ENCODE results near the gene TCTN1.

The TCTN1 gene

DNA sequence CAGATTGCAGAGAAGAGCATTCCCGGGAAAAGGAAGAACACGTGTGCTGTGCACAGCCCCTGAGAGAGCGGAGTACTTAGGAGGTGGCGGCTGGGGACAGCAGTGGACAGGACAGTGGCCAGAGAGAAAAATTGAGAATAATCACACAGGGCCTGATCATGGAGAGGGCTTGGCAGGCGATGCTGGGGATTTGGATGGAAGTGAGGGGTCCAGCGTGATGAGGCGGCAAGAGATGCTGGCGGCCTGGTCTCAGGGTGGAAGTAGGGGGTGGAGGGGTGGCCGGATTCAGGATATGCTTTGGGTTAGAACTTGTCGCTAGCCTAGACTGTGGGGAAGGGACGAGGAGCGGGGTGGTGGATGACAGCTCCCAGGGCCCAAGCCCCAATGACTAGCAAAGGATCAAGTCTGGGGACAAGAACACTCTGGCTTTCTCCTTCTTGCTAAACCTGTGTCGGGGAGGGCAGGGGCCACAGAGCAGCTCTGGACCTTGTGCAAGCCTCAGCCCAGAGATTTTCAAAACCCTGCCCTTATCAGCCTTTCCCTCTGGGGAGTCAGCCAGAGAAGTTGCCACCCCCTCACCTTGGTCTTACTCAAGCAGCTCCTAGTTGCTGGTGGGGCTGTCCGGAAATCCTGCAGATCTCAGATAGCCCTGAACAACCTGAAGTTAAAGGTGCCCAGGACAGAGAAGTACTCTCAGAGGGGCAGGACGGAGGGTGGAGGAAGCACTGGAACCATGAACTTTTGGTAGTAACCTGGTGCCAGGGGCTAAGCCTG, 73.7 kb downstream of the TCTN1 start:
- Mint-ChIP-seq H3K4me3 (peak overlapping the region; percentile 87), H3K27me3 (no peaks in the 10 kb centered on the region), H3K36me3 (ENCODE audit: low read depth) (peaks cover 47% of the 10 kb centered on the region), H3K27ac (peak overlapping the region; percentile 88), H3K9me3 (no peaks in the 10 kb centered on the region), H3K4me1 (ENCODE audit: low read depth) (peaks cover 82% of the 10 kb centered on the region)
- intact Hi-C loops (cut with micrococcal nuclease): loop anchor here (10.0 kb wide), 1 partner anchor 223 kb away; the partner anchor contains the start of genes FAM216A and GPN3

DNA sequence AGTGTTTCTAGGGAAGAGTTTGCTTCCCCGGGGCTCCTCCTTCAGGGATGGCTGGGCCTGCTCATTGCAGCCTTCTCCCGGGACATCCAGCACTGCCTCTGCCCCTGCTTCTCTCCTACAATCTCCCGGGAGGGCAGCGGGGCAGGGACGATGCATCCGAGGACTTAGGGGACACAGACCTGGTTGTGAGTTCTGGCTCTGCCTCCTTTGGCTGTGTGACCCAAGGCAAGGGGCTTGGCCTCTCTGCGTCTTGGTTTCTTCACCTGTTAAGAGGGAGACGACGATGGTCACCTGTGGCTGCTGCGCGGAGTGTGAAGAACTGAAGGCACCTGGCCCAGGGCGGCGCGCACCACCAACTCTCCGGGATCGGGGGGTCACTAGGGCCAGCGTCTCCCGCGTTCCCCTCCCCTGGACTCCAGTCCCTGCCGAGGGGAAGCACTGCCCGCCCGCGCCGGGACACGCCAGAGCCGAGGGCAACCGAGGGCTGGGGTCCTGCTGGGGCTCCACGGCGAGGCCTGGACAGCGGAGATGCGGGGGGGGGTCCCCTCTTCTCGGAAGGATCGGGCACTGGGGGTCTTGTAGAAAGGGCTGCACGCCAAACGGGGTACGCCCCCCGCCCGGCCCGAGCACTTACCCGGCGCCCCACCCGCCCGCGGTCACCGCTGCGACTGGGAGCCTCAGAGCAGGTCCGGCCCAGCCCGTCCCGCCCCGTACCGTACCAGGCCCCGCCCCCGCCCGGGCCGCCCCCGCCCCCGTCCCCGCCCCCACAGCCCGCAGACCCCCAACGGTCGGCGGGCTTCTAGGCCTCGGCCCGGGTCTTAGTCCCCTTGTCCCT, 74.7 kb downstream of the TCTN1 start, which contains the start of gene HVCN1:
HVCN1 (minus strand) TSS at position 670 of the 835 bp plus-strand sequence. CDS start 5,870 bp downstream, outside the sequence.
- intact Hi-C loops (cut with micrococcal nuclease): loop anchor here (10.0 kb wide), 1 partner anchor 224 kb away; the partner anchor contains the start of genes FAM216A and GPN3

DNA sequence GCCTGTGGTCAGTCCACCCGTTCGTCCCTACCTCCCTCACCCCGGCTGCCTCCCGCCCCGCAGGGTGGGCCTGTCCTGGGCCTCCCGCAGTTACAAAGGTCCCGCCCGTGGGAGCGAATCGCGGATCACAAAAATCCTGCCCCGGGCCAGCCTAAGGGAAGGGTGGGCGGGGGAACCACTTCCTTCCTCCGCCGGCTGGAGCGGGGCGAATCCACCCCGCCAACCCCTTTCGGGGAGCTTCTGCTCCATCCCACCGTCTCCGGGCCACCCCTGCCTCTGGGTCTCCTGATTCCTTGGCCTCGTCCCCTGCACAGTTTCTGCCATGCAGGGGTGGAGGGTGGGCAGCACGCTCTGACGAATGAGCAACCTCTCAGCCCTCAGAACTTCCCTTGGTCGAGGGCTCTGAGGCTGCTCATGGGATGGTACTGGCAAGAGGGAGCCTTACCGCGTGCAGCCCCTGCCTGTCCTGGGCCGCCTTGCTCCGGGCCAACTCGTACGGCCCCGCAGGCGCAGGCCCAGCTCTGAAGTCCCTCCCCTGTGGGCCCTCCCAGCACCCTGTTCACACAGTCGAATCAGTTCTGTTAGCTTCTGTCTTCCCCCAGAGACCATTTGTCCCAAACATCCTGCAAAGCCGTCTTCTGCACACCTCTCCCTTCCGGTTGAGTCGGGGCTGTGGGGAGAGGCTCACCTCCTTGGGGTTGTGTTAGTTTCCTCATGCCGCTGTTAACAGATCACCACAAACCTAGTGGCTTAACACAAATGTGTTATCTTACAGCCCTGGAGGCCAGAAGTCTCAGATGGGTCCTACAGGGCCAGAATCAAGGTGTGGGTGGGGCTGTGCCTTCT, 75.6 kb downstream of the TCTN1 start:
- no peaks in the 10 kb centered on the region for H3K9me3 Mint-ChIP-seq
- H3K4me1 Mint-ChIP-seq (ENCODE audit: low read depth): peaks cover 90% of the 10 kb centered on the region
- H3K27me3 Mint-ChIP-seq: no peaks in the 10 kb centered on the region
- peak overlapping the region; percentile 84 for H3K4me3 Mint-ChIP-seq
- H3K36me3 Mint-ChIP-seq (ENCODE audit: low read depth): peaks cover 31% of the 10 kb centered on the region
- intact Hi-C loops (cut with micrococcal nuclease): loop anchor here (5.0 to 10.0 kb wide), 2 partner anchors 82 to 225 kb away; partner anchors contain the start of genes FAM216A and GPN3
- H3K27ac Mint-ChIP-seq: peak overlapping the region; percentile 88

More for the DNA sequence above, 74.7 kb downstream of the TCTN1 start, which contains the start of gene HVCN1:
- peaks cover 89% of the 10 kb centered on the region for H3K4me1 Mint-ChIP-seq (ENCODE audit: low read depth)
- H3K9me3 Mint-ChIP-seq: no peaks in the 10 kb centered on the region
- H3K27me3 Mint-ChIP-seq: no peaks in the 10 kb centered on the region
- H3K36me3 Mint-ChIP-seq (ENCODE audit: low read depth): peaks cover 37% of the 10 kb centered on the region
- peak within 1 kb of the TSS; percentile 87 for H3K4me3 Mint-ChIP-seq
- peak within 1 kb of the TSS; percentile 88 for H3K27ac Mint-ChIP-seq

DNA sequence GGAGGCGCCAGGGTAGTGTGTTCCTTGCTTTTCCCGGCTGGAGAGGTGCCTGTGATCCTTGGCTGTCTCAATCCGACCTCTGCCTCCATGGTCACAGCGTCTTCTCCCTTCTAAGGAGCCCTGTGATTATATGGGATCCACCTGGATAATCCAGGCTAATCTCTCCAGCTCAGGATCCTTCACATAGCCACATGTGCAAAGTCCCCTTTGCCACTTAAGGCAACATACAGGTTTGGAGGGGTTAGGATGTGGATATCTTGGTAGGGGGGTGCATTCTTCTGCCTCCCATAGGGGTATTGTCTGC, 76.2 kb downstream of the TCTN1 start:
- Mint-ChIP-seq H3K27me3 (no peaks in the 10 kb centered on the region), H3K4me3 (no peak overlapping the region), H3K27ac (peak overlapping the region; percentile 88), H3K9me3 (no peaks in the 10 kb centered on the region), H3K36me3 (ENCODE audit: low read depth) (peaks cover 26% of the 10 kb centered on the region), H3K4me1 (ENCODE audit: low read depth) (peaks cover 90% of the 10 kb centered on the region)
- intact Hi-C loops (cut with micrococcal nuclease): loop anchor here (5.0 kb wide), 1 partner anchor 83 kb away; no protein-coding TSS in a partner anchor

DNA sequence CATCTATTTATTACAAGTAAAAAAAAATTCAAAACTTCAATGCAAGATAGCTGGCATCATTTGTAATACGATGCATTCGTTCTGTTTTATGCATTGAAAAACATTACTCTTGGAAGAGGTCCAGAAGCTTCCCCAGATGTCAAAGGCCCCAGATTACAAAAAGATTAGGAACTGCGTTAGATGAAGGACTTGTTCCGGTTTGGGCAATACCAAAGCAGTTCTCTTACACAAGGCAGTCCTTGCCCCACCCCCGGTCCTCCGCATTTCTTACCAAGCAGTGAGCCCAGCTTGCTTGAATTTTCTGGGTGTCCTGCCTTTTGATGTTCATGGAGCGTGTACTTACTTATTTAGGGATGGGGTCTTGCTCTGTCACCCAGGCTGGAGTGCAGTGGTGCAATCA, 79.8 kb downstream of the TCTN1 start:
- no peaks in the 10 kb centered on the region for H3K9me3 Mint-ChIP-seq
- H3K4me3 Mint-ChIP-seq: peak overlapping the region; percentile 17
- H3K27me3 Mint-ChIP-seq: no peaks in the 10 kb centered on the region
- H3K27ac Mint-ChIP-seq: peak overlapping the region; percentile 92
- H3K4me1 Mint-ChIP-seq (ENCODE audit: low read depth): peaks cover 89% of the 10 kb centered on the region
- peaks cover under 1% of the 10 kb centered on the region for H3K36me3 Mint-ChIP-seq (ENCODE audit: low read depth)
- intact Hi-C loops (cut with micrococcal nuclease): loop anchor here (1.0 to 5.0 kb wide), 2 partner anchors 49 to 86 kb away; partner anchors contain the start of gene PPP1CC

DNA sequence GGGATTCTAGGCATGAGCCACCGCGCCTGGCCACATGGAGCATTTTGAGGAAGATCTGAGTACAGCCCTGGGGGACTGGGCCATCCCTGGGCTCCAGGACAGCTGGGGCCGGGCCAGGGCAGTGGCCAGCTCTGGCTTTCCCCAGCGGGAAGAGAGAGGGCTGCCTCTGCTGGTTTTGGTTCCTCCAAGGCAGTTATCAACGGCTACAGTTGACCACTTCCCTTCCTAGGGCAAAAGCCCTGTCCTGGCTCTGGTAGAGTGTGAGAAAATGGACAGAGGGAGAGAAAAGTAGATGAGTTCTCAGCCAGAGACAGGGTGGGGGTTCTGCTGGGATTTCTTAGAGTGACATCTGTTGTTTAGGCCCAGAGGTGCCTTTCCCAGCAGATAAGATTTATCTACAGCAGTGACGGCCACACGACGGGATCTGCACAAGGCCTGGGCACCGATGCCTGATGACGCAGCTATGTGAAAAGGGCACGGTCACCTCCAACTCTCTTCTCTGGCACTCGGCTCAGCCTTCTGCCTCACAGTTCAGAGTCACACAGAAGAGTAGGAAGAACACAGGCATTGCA, 80.5 kb downstream of the TCTN1 start:
- no peaks in the 10 kb centered on the region for H3K36me3 Mint-ChIP-seq (ENCODE audit: low read depth)
- intact Hi-C loops (cut with micrococcal nuclease): loop anchor here (1.0 to 5.0 kb wide), 2 partner anchors 48 to 87 kb away; partner anchors contain the start of gene PPP1CC
- H3K4me3 Mint-ChIP-seq: peak overlapping the region; percentile 17
- H3K27me3 Mint-ChIP-seq: no peaks in the 10 kb centered on the region
- H3K4me1 Mint-ChIP-seq (ENCODE audit: low read depth): peaks cover 93% of the 10 kb centered on the region
- no peaks in the 10 kb centered on the region for H3K9me3 Mint-ChIP-seq
- peak overlapping the region; percentile 92 for H3K27ac Mint-ChIP-seq

DNA sequence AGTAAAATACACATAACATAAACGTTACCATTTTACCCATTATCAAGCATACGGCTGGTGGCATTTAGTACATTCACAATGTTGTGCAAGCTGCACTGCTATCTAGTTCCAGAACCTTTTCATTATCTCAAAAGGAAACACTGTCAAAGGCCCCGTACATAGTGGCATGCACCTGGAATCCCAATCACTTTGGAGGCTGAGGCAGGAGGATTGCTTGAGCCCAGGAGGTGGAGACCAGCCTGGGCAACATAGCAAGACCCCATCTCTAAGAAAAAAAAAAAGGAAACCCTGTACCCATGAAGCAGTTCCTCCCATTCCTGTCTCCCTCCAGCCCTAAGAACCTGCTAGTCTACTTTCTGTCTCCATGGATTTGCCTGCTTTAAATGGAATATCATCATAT, 82.4 kb downstream of the TCTN1 start:
- Mint-ChIP-seq H3K36me3 (ENCODE audit: low read depth) (no peaks in the 10 kb centered on the region), H3K27me3 (no peaks in the 10 kb centered on the region), H3K4me3 (no peak overlapping the region), H3K4me1 (ENCODE audit: low read depth) (peaks cover 85% of the 10 kb centered on the region), H3K27ac (peak overlapping the region; percentile 64), H3K9me3 (no peaks in the 10 kb centered on the region)
- intact Hi-C loops (cut with micrococcal nuclease): no loop called here

DNA sequence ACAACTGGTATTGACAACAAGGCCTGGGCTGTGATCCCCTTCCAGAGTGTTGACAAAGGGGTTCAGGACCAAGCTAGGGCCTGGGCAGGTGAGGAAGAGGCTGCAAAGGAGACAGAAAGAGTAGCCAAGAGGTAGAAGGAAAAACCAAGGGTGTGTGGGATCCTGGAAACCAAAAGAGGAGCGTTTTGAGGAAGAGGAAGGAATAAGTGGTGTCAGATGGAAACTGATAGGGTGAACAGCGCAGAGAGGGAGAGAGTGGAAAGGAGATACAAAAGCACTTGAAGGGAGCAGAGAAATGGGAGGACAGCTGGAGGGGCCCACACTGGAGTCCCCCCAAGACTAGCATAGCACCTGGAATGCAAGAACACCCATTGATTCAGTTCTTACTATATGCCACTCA, 83.3 kb downstream of the TCTN1 start:
- H3K9me3 Mint-ChIP-seq: no peaks in the 10 kb centered on the region
- H3K36me3 Mint-ChIP-seq (ENCODE audit: low read depth): no peaks in the 10 kb centered on the region
- H3K27me3 Mint-ChIP-seq: no peaks in the 10 kb centered on the region
- H3K27ac Mint-ChIP-seq: peak overlapping the region; percentile 64
- peaks cover 75% of the 10 kb centered on the region for H3K4me1 Mint-ChIP-seq (ENCODE audit: low read depth)
- intact Hi-C loops (cut with micrococcal nuclease): no loop called here
- no peak overlapping the region for H3K4me3 Mint-ChIP-seq

DNA sequence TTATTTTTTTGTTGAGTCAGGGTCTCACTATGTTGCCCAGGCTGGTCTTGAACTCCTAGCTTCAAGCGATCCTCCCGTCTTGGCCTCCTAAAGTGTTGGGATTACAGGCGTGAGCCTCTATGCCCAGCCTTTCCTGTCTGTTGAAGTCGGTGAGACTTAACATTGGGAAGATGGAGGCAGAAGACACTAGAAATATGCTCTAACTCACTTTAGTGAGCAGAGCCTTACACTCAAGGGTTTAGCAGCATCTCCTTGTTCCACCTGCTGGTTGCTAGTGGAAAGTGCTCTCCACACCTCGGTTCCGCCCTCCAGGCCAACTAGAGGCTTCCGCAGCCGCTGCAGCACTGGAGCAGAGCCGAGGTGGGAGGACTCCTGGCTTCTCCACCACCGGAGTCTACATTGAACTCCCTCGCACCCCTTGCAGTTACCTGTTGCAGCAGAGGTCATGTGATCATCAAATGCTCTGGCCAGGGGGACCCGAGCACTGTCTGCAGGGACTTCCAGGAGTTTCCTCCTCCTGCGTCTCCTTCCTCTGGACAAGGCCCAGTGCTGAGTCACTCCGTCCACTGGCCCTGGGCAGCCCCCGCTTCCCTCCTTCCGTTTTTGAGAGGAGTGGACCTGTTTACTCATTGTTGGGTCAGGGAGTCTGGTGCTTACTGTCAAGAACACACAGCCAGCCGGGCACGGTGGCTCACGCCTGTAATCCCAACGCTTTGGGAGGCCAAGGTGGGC, 84.4 kb downstream of the TCTN1 start:
- H3K27ac Mint-ChIP-seq: peak overlapping the region; percentile 64
- no peaks in the 10 kb centered on the region for H3K27me3 Mint-ChIP-seq
- H3K4me1 Mint-ChIP-seq (ENCODE audit: low read depth): peaks cover 67% of the 10 kb centered on the region
- H3K36me3 Mint-ChIP-seq (ENCODE audit: low read depth): no peaks in the 10 kb centered on the region
- intact Hi-C loops (cut with micrococcal nuclease): no loop called here
- no peaks in the 10 kb centered on the region for H3K9me3 Mint-ChIP-seq
- peak overlapping the region; percentile 60 for H3K4me3 Mint-ChIP-seq

All from dendritic cell treated with granulocyte-macrophage colony-stimulating factor and Interleukin-4, amounts not matched to agents 40 ng/mL and 50 ng/mL, for 4 days (primary cell).